RPMI8226 (cell line): Measurements from ENCODE around the gene TEFM.
"Not testable (repeated sequence)": the region's sequence is repeated elsewhere in the genome, so short reads cannot be mapped to it uniquely, and the experiment has no call there.

Source experiments
- DNase-seq: peaks from one replicate; pipeline ENCODE4 v3.0.0-alpha.2; 2015

Gene TEFM, protein sequence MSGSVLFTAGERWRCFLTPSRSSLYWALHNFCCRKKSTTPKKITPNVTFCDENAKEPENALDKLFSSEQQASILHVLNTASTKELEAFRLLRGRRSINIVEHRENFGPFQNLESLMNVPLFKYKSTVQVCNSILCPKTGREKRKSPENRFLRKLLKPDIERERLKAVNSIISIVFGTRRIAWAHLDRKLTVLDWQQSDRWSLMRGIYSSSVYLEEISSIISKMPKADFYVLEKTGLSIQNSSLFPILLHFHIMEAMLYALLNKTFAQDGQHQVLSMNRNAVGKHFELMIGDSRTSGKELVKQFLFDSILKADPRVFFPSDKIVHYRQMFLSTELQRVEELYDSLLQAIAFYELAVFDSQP

DNA sequence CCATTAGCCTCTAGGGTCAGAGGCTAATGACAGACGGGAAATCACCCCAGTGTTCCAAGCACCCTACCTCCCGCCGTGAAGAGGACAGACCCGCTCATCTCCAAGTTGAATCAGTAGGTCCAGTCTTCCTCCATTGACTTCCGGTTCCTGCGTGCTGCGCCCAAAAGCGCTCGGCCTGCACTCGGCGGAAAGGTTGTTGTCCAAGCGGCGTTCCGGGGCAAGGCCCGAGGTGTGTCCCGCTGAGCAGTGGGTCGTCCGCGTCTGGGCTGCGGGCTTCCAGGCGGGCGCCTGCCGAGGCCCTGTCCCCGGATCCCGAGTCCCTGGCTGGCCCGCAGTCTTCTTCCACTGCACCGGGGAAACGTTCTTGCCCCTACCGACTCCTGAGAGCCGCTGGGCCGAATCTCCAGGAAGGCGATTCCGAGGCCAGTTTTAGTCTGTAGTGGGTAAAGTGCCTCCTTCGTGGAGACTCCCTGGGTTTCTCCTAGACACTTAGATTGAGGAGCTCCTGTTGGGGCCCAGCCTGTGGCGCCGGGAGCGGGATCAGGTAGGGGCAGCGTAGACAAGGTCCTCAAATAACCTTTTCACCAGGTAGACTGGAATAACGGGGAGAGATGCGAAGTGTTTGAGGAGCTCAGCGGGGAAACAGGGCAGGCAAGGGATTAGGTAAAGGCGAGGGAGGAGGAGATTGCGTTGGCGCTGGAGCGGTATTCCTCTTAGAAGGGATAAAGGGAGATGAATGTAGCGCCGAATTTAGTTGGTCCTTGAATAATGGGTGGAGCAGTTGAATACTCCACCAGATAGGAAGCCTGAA lies at the start of gene TEFM:
Gene TEFM (minus strand): TSS at position 138 of the 811 bp plus-strand sequence. CDS start 40 bp downstream, at position 98.
- DNase-seq, result peak; percentile 92

DNA sequence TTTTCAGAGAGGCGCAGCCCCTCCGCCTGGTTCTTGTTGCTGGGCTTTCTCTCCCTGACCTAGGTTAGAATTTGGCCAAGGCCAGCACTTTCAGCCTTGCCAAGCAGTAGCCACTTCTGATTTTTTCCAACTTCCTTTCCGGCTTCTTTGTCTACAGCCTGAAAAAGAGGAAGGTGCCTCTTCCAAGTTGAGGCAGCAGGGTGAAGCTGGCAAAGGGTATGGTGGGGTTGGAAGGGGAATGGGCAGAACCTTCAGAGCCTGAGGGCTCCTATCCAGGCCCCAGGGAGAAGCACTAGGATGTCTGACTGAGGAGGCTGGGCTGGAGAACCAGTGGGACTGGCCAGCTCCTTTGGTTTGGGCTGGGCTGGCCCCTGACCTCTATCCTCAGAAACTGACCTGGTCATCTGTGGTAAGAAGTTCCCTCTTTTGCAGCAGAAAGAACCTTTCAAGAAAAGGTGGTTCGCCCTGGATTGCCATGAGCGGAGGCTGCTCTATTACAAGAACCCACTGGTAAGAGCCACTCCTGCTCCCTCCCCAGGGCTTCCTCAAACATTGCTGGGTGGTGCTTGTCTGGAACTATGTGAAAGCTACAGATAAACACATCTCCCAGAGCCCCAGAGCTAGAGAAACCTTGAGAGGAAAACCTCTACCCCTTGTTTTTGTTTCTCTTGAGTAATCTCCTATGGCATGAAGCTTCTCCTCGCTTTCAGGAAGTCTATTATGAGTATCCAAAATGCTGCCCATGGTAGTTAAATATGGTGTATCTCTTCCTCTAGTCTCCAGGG lies 48.2 kb upstream of the TEFM start:
- no peak for DNase-seq

DNA sequence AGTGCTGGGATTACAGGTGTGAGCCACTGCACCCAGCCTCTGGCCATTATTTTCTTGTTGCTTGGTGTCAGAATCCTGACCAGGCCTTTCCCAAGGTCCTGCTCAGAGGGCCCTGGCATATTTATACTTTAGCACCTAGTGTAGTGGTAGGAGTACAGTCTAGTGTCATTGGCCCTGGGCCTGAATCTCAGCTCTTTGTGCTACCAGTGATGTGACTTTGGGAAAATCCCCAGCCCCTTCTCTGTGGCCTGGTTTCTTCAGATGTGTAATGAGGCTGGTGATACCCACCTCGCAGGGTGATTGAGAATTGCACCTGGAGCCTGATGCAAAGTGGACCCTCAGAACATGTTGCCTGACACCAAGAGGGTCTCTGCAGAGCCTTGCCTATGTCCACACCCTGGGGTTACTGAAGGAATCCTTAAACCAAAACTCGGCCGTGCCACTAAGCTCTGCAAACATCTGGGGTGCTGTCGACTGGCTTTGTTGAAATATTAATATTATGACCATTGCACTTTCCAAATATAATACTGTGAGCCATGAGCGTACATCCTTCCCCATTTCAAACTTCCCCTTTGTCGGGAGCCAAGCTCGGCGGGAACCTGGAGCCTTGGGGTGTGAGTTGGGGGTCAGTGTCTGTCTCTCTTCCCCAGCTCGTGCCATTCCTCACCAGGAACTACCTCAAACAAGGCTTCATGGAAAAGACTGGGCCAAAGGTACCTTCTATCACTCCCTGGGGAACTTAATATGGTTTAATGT lies 46.8 kb upstream of the TEFM start:
- no peak for DNase-seq

DNA sequence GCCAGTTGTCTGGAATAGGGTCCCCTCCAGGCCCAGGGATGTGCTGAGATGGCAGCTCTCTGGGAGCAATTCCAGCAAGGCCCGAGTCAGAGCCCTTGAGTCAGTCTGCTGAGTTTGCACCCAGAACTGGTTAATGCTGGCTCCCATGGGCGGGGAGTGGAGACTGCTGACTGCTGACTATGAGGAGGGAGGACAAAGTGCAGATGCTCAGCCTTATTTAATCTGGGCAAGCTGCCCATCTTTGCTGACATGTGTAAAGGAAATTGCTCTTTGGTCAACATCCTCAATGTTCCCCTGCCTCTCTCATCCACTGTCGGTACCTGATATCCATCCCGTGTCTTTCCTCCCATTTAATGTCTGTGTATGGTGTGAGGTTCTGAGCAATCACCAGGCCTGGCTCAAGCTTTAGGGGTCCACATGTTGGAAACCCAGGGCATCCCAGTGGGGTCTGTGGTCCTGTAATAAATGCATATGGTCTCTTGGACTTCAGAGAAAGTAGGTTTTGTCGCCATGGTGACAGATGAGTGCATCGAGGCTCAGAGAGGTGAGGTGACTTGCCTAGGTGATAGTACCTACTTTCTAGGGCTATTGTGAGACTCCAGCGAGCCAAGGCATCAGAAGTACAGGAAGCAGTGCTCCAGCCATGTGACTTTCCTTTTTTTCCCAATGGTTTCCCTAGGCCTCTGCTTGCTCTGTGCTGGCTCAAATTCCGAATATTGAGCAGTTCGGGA lies 44.8 kb upstream of the TEFM start:
- peak; percentile 98 for DNase-seq

DNA sequence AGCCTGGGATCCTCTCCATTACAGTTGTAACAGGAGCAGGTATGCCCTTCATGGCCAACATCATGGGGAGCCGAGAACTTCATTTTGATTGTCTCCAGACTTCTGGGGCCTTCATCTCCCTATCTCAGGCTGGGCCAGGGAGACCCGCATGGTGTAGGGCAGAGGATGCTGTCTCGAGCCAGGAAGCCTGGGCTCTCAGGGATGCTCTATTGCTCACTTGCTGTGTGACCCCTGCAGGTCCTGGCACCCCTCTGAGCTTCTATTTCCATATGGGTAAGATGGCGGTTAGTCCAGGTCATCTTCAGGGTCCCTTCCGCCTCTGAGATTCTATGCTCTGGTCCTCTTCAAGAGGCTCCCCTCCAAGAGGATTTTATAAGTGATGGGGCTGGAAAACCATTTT lies 44.2 kb upstream of the TEFM start:
- no peak for DNase-seq

DNA sequence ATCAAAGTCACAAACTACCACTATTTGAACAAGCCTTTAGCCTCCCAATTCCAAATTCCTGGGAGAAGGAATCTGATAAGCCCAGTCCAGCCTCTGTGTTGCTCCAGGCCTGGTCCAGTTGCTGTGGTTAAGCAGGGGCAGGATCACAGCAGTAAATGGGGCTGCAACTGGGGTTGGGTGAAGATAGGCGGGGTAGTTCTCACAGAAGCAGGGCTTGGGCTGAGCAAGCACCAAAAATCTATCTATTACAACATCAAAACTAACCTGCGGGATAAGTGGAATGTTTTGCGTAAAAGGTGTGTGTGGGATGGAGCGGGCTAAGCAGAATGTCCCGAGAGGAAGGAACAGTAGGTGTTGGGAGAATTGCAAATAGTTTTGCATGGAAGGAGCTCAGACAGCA lies 41.8 kb upstream of the TEFM start:
- DNase-seq, result no peak

DNA sequence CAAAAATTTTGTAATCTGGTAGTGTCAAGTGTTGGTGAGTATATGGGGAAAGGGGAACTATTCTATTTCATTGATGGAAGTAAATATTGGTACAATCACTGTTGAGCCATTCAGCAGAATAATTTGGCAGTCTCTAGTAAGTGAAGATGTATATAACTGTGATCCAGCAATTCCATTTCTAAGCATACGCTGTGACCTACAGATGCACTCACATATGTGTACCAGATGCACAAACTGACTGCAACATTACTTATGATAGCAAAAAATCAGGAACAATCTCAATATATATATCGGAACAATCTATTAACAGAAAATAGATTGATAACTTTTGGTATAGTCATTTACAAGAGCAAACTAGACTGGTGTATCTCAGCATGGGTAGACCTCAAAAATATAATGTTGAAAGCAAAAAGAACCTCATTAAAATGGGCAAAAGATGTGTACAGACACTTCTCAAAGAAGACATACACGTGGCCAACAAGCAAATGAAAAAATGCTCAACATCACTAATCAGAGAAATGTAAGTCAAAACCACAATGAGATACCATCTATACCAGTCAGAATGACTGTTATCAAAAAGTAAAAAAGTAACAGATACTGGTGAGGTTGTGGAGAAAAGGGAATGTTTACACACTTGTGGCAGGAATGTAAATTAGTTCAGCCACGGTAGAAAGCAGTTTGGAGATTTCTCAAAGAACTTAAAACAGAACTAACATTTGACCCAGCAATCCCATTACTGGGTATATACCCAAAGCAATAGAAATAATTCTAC lies 36.5 kb upstream of the TEFM start:
- DNase-seq, result no peak

DNA sequence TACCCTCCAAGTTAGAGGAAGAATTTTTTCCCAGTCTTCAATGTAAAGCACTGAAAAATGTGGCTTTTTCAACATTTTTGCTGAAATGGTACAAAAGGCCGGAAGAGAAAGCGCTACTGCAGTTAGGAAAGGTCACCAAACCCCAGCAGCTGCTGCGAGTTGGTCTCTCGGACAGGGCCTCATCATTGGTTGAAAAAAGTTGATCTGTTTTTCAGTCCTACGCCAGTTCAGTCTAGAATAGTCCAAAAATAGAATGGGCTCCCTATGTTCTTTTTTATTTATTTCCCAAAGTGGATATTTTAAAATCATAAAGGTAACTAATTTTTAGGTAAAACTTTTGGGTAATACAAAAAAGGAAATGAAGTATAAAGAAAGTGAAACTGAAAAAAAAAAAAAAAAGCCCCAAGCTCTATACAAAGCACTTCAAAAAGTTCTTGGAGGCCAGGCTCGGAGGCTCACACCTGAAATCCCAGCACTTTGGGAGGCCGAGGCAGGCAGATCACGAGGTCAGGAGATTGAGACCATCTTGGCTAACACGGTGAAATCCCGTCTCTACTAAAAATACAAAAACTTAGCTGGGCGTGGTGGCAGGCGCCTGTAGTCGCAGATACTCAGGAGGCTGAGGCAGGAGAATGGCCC lies 33.1 kb upstream of the TEFM start:
- peak; percentile 86 for DNase-seq

DNA sequence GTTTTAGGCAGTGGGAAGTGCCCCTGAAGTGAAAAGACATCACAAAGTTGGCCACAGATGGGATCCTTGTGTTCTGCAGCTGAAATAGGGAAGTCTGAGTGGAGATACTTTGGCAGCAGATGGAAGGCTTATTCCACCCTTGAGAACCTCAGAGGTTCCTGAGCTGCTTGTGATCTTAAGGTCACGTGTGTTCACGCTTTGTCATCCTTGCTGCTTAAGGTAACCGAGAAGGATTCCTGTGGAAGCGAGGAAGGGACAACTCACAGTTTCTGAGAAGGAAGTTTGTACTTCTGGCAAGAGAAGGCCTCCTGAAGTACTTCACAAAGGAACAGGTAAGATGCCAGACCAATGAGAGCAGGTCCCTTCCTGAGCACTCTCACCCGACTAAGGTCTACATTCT lies 27.9 kb upstream of the TEFM start:
- no peak for DNase-seq

DNA sequence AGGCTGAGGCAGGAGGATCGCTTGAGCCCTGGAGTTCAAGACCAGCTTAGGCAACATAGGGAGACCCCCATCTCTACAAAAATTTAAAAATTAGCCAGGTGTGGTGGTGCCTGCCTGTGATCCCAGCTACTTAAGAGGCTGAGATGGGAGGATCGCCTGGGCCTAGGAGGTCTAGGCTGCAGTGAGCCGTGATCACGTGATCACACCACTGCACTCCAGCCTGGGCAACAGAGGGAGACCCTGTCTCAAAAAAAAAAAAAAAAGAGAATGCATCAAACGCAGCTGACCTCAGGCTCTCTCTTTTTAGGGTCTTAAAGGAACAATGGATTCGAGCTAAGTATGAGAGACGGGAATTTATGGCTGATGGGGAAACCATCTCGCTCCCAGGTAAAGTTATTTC lies 25.5 kb upstream of the TEFM start:
- DNase-seq, result not testable (repeated sequence)

DNA sequence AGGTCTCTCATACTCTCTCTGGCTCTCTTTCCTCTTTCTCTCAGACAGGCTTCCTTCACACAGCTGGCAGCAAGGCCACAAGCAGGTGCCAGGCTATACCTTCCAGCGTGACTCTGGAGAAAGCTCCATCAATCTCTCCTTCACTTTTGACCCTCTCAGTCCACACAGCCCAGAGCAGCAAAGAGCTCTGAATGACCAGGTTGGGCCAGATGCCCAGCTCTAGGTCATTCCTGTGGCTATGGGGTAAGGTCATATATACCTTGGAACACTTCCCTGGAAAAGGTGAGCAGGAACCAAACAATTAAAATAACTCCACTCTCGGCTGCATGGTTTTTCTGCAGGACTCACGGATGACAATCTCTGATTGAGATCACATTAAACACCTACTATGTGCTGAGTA lies 24.5 kb upstream of the TEFM start:
- DNase-seq, result no peak

DNA sequence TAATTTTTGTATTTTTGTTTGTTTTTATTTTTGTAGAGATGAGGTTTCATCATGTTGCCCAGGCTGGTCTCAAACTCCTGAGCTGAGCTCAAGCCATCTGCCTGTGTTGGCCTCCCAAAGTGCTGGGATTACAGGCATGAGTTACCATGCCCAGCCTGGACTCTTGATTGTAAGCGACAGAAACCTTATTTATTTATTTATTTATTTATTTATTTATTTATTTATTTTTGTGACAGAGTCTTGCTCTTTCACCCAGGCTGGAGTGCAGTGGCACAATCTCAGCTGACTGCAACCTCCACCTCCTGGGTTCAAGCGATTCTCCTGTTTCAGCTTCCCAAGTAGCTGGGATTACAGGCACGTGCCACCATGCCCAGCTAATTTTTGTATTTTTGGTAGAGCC lies 23.8 kb upstream of the TEFM start:
- DNase-seq, result not testable (repeated sequence)

DNA sequence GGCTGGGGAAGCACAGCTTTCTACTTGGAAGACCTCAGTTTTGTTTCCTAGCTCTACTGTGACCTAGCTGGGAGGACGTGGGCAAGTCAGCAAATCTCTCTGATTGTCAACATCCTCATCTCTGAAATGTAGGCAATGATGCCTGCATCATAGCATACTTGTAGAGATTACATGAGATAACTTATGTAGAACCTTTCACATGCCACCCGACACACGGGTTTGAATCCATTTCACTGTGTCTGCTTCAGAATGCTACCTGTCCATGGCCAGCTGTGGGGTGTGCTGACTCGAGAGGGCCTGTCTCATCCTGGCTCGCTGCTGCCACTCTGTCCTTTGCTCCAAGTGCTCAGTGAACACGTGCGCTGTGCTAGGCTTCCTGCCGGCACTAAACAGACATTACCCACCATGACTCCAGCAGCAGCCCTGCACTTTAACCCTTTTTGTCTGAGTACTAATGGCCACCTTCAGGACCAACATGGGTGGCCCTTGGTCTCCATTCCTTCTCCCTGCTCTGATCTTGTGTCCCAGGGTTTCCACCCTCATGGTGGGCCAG lies 23.1 kb upstream of the TEFM start:
- DNase-seq, result no peak

DNA sequence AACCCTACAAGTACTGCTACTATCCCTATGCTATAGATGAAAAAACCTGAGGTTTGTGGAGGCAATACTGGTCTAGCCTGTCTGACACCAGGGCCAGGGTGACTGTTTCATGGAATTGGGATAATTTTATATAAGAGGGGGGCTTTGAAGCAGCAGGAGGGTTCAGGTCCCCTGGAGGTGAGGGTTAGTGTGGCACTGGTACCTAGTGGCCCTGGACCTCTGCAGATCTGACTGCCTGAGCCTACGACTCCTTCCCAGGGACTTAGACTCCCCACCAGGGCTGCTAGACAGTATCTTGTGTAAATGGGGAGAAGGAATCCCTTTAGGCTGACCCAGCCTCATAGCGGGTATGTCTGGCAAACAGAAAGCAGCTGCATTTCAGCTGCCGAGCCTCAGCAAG lies 22.5 kb upstream of the TEFM start:
- DNase-seq, result no peak

DNA sequence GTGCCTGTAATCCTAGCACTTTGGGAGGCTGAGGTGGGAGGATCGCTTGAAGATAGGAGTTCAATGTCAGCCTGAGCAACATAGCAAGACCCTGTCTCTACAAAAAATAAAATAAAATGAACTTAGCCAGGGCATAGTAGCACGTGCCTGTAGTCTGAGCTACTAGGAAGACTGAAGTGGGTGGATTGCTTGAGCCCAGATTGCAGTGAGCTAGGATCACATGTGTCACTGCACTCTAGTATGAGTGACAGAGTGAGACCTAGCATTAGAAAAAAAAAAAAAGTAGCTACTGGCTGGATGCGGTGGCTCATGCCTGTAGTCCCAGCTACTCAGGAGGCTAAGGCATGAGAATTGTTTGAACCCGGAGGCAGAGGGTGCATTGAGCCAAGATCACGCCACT lies 21.7 kb upstream of the TEFM start:
- DNase-seq, result no peak

DNA sequence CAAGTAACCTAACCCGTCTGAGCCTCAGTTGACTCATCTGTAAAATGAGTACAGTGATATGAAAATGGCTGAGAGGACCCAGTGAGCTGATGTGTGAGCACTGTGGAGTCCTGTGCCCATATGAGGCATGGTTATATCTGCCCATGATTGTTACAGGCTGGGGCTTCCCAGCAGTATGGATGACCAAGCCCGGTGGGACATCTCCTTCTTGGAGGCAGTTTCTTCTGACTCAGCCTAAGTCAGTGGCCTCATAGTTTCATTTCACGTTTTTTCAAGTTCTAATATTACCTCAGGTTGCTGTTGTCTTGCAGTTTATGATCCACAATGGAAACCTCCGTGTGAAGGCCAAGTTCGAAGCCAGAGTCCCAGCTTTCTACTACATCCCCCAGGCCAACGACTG lies 20.5 kb upstream of the TEFM start:
- no peak for DNase-seq

DNA sequence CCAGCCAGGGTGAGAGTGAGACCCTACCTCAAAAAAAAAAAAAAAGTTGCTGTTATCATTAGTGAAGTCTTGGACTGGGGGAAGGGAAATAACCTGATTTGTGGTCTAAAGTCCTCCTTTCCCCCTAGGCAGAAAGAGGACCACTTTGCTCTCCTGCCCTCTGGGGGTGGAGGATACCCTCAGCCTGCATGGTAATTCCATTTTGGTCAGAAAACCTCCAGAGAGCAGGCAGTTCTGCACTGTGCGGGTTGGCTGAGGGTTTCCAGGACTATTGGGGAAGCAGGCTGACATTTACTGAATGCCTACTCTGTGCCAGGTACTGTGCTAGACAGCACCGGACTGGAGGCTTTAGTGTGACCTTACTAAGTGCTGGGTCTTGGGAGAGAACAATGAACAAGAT lies 18.3 kb upstream of the TEFM start:
- no peak for DNase-seq

DNA sequence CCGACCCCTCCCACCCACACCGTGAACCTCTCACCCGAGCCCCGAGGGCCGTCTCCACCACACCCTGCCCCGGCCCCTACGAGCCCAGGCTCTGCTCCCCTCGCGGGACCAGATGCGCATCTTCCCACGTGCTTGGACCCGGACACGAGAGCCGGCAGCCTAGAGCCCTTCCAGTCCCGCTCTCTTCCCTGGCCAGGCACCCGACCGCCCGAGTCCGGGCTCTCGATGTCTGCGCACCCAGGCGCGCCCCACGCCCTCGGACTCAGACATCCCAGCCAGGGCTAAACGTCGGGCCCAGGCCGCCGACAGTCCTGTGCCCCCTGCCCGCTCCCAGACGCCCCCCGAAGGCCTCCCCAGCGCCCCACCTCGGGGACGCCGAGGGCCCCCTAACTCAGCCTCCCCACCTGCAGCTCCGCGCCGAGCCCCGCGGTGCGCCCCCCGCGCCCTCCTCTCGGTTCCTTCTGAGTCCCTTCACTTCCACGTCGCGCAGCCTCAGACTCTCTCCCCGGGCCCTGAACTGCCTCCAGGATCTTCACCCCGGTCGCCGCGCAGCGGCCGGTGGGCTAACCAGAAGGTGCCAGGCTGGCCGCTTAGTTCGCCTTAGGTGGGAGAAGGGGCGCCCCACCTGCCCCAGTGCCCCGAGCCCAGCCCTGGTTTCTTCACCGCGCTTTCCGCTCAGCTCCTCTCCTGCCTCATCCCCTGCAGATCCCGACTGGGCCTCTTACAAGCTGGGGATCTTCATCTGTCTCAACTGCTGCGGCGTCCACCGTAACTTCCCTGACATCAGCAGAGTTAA lies 16.4 kb upstream of the TEFM start:
- DNase-seq, result peak; percentile 49

DNA sequence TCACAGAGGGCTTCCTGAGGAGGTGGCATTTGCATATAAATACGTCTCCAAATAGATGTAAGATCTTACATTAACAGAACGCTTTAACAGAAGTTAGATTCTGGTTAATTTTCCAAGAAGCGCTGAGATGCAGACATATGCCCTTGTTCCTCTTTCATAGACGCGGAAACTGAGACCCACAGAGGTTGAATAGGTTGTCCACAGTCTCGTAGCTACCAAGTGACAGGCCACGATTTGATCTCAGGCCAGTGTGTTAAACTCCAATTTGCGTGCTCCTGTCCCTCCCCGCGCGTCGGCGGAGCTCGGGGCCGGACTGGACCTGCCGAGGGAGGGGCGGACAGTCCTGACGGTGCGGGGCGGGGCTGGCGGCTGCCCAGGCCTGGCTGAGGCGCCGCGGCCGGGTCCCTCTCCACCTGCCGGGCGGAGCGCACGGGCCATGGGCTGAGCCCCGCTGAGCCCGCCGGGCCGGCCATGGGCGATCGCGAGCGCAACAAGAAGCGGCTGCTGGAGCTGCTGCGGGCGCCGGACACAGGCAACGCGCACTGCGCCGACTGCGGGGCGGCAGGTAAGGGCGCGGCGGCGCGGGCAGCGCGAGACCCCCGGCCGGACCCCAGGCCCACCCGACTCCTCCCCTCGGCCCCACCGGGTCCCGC lies 15.6 kb upstream of the TEFM start, which contains the start of gene ADAP2:
Gene ADAP2 (plus strand): TSS at position 402 of the 653 bp plus-strand sequence. CDS start 70 bp downstream, at position 472.
- peak; percentile 73 for DNase-seq
